Mucosa of stomach (tissue), 1 donor: Measurements from ENCODE around the gene SAMSN1.

Experiments
- H3K27me3 ChIP-seq: one replicate; pipeline ENCODE4 v1.7.0; 2013; ENCODE audit warnings: mild to moderate bottlenecking, low read length; ENCODE audit not compliant: control insufficient read depth, insufficient read depth
- H3K36me3 ChIP-seq: one replicate; pipeline ENCODE4 v1.7.0; 2013; ENCODE audit warnings: low read length; ENCODE audit not compliant: control insufficient read depth, insufficient read depth
- H3K4me1 ChIP-seq: one replicate; pipeline ENCODE4 v1.7.0; 2013; ENCODE audit warnings: mild to moderate bottlenecking, low read length; ENCODE audit not compliant: control insufficient read depth, insufficient read depth
- H3K4me3 ChIP-seq: one replicate; pipeline ENCODE4 v1.7.0; 2013; ENCODE audit warnings: low read length
- H3K9ac ChIP-seq: one replicate; pipeline ENCODE4 v1.7.0; 2013; ENCODE audit warnings: mild to moderate bottlenecking, low read length, moderate library complexity
- H3K9me3 ChIP-seq: one replicate; pipeline ENCODE4 v1.7.0; 2013; ENCODE audit warnings: mild to moderate bottlenecking, low read length, moderate library complexity; ENCODE audit not compliant: control insufficient read depth
- donor health status: Pancreatic carcinoma.

SAMSN1 gene

DNA sequence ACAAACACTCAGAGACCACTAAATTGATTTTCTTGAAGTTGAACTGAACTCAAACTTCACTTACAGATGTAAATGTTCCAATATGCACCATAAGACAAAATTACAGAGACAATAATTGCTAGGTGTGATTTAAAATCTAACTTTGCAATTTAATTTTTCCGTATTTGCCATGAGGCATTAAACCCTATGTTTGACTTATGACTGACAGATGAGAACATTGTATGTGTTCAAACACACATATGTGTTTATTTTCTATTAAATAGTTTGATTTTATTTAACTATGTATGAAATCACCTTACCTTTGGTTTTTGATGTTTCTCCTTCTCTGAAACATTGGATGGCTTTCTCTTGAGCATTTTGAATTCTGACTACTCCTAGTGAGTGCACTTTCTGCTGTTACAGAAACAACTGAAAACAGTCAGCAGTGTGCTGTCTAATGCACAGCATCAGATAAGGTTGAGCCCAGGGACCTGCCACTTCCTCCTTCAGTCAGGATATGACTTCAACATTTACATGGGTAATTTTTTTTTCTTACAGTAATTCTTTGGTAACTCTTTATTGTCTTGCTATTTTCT is at the start of gene SAMSN1:
SAMSN1 (minus strand) TSS at position 410 of the 575 bp plus-strand sequence; CDS start at position 356, 54 bp downstream.
- Histone ChIP-seq H3K27me3 (no peaks in the 10 kb centered on the region), H3K9me3 (no peaks in the 10 kb centered on the region), H3K4me3 (no peak within 1 kb of the TSS), H3K9ac (no peak within 1 kb of the TSS), H3K36me3 (no peaks in the 10 kb centered on the region), H3K4me1 (no peaks in the 10 kb centered on the region)

DNA sequence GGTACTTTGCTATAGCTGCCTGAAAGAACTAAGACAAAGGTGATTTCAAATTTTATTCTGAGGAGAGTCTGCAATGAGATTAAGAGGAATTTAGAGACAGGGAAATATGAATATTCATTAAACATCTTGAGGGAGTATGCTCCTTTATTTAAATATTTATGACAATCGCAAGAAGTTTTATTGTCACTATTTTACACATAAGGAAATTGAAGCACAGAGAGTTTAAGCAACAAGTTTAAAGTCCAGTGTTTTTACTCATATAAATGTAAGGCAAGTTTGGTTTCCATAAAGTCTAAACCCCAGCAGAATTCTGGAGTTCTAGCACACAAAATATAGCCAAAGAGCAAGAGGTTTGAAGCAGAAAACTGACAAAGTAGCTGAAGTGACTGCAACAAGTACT is 49.3 kb upstream of the SAMSN1 start:
- Histone ChIP-seq H3K4me3 (no peak overlapping the region), H3K9me3 (no peaks in the 10 kb centered on the region), H3K27me3 (no peaks in the 10 kb centered on the region), H3K9ac (no peak overlapping the region), H3K36me3 (no peaks in the 10 kb centered on the region), H3K4me1 (no peaks in the 10 kb centered on the region)

DNA sequence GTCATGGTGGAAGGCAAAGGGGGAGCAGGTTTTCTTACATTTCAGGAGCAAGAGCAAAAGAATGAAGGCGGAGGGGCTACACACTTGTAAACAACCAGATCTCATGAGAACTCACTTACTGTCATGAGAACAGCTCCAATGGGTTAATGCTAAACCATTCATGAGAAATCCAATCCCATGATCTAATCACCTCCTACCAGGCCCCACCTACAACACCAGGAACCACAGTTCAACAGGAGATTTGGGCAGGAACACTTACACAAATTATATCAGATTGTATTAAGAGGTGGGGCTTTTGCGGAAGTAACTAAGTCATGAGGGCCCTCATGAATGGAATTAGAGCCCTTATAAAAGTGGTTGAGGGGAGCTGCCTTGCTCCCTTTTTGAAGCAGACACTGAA is 48.9 kb upstream of the SAMSN1 start:
- Histone ChIP-seq H3K9me3 (no peaks in the 10 kb centered on the region), H3K36me3 (no peaks in the 10 kb centered on the region), H3K27me3 (no peaks in the 10 kb centered on the region), H3K9ac (no peak overlapping the region), H3K4me3 (no peak overlapping the region), H3K4me1 (no peaks in the 10 kb centered on the region)

DNA sequence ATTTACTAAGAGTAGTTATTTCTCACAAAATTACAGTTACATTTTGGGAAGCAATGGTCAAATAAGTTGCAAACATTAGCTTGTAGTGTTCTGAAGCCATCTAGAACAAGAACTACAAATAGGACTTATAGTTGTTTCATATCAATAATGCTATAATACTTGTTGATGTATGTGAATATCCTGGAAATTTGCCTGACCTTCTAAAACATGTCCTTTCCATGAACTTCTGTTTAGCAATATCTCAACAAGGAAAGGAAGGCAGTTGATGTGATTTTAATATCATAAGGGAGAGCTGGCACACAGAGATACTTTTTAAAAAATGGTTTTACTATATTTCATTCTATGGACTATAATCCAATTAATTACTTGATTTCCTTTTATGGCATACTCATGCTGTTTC is 47.1 kb upstream of the SAMSN1 start:
- Histone ChIP-seq H3K9me3 (no peaks in the 10 kb centered on the region), H3K27me3 (no peaks in the 10 kb centered on the region), H3K4me1 (no peaks in the 10 kb centered on the region), H3K9ac (no peak overlapping the region), H3K36me3 (no peaks in the 10 kb centered on the region), H3K4me3 (no peak overlapping the region)

DNA sequence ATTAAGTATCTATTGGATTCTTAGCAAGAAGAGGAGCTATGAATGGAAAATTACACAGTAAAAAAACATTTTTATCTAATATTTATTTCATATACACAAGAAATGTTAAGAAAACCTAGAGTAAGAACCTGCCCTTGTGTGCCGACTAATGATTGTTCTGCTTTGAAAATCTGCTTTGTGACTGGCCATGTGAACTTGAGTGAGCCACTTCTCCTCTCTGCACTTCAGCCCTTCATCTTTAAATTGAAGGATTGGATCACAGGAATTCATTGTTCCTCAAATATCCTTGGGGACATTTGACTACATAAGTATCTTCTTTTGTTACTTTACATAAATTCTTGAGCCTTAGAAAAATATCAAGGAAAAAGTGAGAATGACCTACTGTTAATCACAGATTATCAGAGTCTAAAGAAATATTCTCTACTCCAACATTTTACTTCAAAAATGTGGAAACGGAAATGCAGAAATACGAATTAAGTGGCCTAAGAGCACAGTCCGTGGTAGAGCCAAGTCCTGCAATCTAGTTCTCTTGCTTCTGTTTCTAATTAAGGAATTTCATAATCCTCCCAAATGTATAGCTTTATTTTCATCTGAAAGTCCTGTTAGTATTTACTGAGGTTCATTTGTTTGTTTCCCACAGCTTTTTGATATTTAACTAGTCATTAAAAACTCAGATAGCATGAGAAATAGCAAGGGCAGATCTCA is 46.3 kb upstream of the SAMSN1 start:
- Histone ChIP-seq H3K9ac (no peak overlapping the region), H3K36me3 (no peaks in the 10 kb centered on the region), H3K4me3 (no peak overlapping the region), H3K4me1 (no peaks in the 10 kb centered on the region), H3K27me3 (no peaks in the 10 kb centered on the region), H3K9me3 (no peaks in the 10 kb centered on the region)

DNA sequence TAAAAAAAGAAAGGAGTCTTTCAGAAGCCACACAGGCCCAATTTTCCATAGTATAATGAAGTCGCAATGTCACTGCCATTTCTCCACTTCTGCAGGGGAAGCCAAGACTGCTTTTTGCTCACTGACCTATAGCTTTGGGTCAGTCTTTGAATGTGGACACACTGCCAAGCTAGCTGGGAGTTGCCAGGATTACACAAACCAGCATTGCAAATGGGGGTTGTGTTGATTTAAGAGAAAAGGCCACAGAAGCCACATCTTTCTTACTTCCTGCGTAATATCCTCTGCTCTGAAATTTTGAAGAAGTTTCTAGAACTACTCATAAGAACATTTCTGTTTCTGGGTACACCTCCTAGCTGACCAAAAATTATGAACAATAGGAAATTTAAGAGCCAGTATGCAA is 45.8 kb upstream of the SAMSN1 start:
- H3K4me3 ChIP-seq = no peak overlapping the region
- no peaks in the 10 kb centered on the region for H3K4me1 ChIP-seq
- no peaks in the 10 kb centered on the region for H3K27me3 ChIP-seq
- no peaks in the 10 kb centered on the region for H3K36me3 ChIP-seq
- no peaks in the 10 kb centered on the region for H3K9me3 ChIP-seq
- H3K9ac ChIP-seq = no peak overlapping the region

DNA sequence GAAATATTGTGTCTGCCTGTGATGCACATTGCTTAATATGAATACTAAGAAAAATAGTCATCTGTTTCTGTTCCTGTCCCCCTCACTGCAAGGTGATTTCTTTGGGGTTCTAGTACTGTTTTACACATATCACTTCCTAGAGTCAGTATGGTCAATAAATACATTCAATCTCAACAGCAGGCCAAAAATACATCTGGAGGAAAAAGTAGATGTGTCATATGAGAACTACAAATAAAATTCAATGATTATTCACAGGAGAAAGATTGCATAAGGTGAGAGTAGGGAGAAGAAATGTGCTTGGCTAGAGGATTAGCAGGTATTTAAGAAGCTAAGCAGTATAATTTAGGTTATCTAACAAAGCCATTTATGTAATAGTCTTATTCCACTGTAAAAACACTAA is 45.3 kb upstream of the SAMSN1 start:
- Histone ChIP-seq H3K27me3 (no peaks in the 10 kb centered on the region), H3K9ac (no peak overlapping the region), H3K9me3 (no peaks in the 10 kb centered on the region), H3K36me3 (no peaks in the 10 kb centered on the region), H3K4me3 (no peak overlapping the region), H3K4me1 (no peaks in the 10 kb centered on the region)

DNA sequence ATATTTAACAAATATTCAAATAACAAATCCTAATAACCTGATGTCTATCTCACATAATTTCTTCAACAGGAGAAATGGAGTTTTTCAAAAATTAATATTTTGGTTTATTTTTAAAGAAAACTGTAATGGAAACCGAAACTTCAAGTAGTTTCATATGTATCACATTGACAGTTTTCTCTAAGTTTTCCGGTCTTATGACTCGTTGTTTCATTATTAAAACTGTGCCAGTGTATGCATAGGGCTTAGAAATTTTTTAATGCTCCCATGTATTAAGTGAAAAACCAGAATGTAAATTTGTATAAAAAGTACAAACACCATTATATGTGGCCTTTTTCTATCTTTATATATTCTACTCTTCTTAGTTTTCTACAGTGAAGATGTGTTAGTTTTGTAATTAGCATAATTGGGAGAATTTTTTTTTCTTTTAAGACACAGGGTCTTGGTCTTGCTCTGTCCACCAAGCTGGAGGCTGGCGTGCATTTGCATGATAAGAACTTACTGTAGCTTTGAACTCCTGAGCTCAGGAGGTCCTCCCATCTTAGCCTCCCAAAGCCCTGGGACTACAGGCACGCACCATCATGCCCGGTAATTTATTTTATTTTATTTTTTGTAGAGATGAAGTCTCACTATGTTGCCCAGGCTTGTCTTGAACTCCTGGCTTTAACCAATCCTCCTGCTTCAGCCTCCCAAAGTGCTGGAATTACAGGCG is 43.9 kb upstream of the SAMSN1 start:
- H3K4me3 ChIP-seq = no peak overlapping the region
- no peaks in the 10 kb centered on the region for H3K36me3 ChIP-seq
- no peaks in the 10 kb centered on the region for H3K4me1 ChIP-seq
- H3K9ac ChIP-seq = no peak overlapping the region
- H3K27me3 ChIP-seq = no peaks in the 10 kb centered on the region
- H3K9me3 ChIP-seq = no peaks in the 10 kb centered on the region

DNA sequence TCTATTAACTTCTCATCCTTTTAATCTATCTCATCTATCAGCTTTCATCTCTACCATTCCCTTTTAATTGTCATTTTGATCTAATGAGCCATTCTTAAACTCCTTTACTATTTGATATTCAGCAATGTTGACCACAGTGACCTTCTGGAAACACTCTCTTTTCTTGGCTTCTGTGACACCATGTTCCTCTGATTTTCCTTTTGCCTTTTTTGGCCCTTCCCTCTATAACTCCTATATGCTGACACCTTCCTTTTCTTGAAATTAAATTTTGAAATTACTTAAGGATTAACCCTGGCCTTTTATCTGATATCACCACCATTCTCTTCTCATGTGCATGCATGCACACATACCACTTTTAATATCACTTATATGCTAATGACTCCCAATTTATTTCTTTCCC is 41.2 kb upstream of the SAMSN1 start:
- Histone ChIP-seq H3K4me3 (no peak overlapping the region), H3K36me3 (no peaks in the 10 kb centered on the region), H3K9me3 (no peaks in the 10 kb centered on the region), H3K4me1 (no peaks in the 10 kb centered on the region), H3K27me3 (no peaks in the 10 kb centered on the region), H3K9ac (no peak overlapping the region)

DNA sequence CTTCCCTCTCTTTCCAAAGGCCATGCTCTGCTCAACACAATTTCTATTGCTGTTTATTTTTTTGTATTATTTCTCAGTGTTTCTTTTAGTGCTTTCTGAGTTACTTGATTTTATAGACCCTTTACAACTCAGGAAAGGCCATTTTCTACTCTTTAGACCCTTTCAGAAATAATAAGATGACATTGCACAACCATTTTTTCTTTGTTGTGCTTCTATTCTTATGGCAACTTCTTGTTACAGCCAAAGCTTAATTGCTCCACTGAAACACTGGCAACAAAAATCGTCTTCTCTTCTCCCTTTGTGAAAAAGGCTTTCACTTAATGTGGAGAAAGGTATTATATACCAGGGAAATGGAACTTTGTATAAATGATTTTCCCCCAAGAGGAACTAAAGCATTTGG is 39.0 kb upstream of the SAMSN1 start:
- H3K9ac ChIP-seq = no peak overlapping the region

DNA sequence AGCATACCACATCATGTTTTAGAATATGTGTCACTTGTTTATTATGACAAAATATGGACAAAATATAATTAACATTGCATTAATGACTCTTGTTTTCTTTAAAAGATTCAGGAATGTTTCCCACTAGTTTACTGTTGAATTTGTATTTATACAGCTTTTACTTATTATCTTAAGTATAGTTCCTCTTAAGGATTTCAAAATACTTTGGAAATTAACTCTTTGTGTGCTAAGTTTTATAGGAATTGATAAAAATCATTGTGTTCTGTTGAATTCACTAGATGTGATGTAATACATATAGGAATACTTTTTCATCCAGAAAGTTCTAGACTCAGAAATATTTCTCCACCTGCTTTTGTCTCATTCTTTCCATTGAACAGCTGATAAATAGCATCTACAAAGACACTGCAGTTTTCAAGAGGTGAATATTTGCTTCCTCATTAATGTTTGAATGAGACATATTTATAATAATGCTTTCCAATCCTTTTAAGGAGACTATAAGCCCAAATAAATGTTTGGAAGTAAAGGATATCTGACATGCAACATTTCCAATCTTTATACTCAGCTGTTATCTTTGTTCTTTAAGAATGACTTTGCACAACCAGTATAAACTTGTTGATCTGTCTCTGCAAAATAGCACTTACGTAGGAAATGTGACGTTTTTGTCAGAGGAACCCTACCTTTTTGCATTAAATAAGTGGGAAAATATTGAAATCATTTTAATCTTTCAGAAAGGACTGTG is 38.4 kb upstream of the SAMSN1 start:
- Histone ChIP-seq H3K4me3 (no peak overlapping the region), H3K4me1 (no peaks in the 10 kb centered on the region), H3K9ac (no peak overlapping the region), H3K9me3 (no peaks in the 10 kb centered on the region), H3K27me3 (no peaks in the 10 kb centered on the region), H3K36me3 (no peaks in the 10 kb centered on the region)

More for the DNA sequence above, 39.0 kb upstream of the SAMSN1 start:
- no peaks in the 10 kb centered on the region for H3K36me3 ChIP-seq
- no peaks in the 10 kb centered on the region for H3K27me3 ChIP-seq
- no peaks in the 10 kb centered on the region for H3K9me3 ChIP-seq
- no peak overlapping the region for H3K4me3 ChIP-seq
- no peaks in the 10 kb centered on the region for H3K4me1 ChIP-seq
